Nephron progenitor cell (in vitro differentiated cells): Measurements from ENCODE around the gene CCDC178.

Source experiments
- DNase-seq: peaks from one replicate; pipeline ENCODE4 v3.0.0; 2021
- H3K27ac Mint-ChIP-seq: 2 replicates; pipeline ENCODE4 v1.8.0; 2021; ENCODE audit warnings: mild to moderate bottlenecking, moderate library complexity, mixed read lengths
- H3K27me3 Mint-ChIP-seq: 2 replicates; pipeline ENCODE4 v1.8.0; 2021; ENCODE audit warnings: mild to moderate bottlenecking, low read depth, mixed read lengths; ENCODE audit not compliant: poor library complexity
- H3K36me3 Mint-ChIP-seq: 2 replicates; pipeline ENCODE4 v1.8.0; 2021; ENCODE audit warnings: low read depth, mixed read lengths
- H3K4me1 Mint-ChIP-seq: 2 replicates; pipeline ENCODE4 v1.8.0; 2021; ENCODE audit warnings: mixed read lengths
- H3K4me3 Mint-ChIP-seq: 2 replicates; pipeline ENCODE4 v1.8.0; 2021; ENCODE audit warnings: mild to moderate bottlenecking, moderate library complexity, mixed read lengths
- H3K9me3 Mint-ChIP-seq: 2 replicates; pipeline ENCODE4 v1.8.0; 2021; ENCODE audit warnings: mild to moderate bottlenecking, moderate library complexity, mixed read lengths
- TF ChIP-seq, protein P1 (sequence below): fragments of 200-600 bp; sonication (generic); IDR thresholded peaks from 2 replicates; pipeline ENCODE4 v1.5.0; 2021; ENCODE audit warnings: antibody characterized with exemption

CCDC178 gene

DNA sequence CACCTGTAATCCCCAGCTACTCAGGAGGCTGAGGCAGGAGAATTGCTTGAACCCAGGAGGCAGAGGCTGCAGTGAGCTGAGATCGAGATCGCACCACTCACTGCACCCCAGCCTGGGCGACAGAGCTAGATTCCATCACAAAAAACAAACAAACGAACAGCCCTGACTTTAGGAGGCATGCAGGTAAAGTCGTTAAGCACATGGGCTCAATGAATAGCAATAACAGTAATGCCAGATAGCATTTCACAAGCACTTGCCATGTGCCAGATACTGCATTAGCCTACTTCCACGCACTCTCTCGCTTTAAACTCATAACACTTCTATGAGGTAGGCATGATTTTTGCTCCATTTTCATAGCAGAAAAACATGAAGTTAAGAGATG is 532.1 kb downstream of the CCDC178 start:
- peaks cover 14% of the 10 kb centered on the region for H3K4me1 Mint-ChIP-seq
- DNase-seq, result no peak
- H3K27ac Mint-ChIP-seq, result no peak overlapping the region
- H3K36me3 Mint-ChIP-seq, result no peaks in the 10 kb centered on the region
- TF ChIP-seq, protein P1, sequence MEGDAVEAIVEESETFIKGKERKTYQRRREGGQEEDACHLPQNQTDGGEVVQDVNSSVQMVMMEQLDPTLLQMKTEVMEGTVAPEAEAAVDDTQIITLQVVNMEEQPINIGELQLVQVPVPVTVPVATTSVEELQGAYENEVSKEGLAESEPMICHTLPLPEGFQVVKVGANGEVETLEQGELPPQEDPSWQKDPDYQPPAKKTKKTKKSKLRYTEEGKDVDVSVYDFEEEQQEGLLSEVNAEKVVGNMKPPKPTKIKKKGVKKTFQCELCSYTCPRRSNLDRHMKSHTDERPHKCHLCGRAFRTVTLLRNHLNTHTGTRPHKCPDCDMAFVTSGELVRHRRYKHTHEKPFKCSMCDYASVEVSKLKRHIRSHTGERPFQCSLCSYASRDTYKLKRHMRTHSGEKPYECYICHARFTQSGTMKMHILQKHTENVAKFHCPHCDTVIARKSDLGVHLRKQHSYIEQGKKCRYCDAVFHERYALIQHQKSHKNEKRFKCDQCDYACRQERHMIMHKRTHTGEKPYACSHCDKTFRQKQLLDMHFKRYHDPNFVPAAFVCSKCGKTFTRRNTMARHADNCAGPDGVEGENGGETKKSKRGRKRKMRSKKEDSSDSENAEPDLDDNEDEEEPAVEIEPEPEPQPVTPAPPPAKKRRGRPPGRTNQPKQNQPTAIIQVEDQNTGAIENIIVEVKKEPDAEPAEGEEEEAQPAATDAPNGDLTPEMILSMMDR, result no peak
- no peaks in the 10 kb centered on the region for H3K9me3 Mint-ChIP-seq
- H3K27me3 Mint-ChIP-seq, result no peaks in the 10 kb centered on the region
- no peak overlapping the region for H3K4me3 Mint-ChIP-seq

DNA sequence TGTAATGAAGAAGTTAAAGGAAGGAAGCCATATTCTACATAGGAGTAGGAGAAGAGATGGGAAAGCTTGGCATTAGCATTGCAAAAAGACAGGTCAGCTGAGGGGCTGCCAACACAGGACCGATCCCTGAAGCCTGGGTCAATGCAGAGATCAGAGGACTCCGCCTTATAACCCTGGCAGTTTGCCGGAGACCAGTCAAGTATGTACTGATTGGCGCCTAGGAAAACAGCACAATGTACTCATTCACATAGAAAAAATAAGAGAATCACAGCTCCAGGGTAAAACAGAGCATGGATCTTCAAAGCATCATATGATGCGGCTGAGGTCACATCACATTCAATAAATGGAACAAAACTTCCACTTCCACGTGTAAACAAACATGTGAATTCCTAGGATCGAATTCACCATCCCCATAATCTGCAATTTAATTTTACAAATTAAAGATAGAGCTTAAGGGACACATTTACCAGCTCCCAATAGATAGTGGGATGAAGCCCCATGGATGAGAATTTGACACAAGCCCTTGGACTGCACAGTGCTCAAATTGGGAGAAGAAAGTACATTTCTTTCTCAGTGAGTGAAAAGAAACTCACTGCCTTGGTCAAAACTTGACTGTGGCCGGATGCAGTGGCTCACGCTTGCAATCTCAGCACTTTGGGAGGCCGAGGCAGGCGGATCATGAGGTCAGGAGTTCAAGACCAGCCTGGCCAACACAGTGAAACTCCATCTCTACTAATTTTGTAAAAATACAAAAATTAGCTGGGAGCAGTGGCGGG is 532.7 kb downstream of the CCDC178 start:
- DNase-seq, result no peak
- no peaks in the 10 kb centered on the region for H3K9me3 Mint-ChIP-seq
- no peaks in the 10 kb centered on the region for H3K27me3 Mint-ChIP-seq
- H3K4me1 Mint-ChIP-seq, result peaks cover 14% of the 10 kb centered on the region
- TF ChIP-seq, protein P1, result no peak
- H3K27ac Mint-ChIP-seq, result no peak overlapping the region
- H3K4me3 Mint-ChIP-seq, result no peak overlapping the region
- no peaks in the 10 kb centered on the region for H3K36me3 Mint-ChIP-seq

DNA sequence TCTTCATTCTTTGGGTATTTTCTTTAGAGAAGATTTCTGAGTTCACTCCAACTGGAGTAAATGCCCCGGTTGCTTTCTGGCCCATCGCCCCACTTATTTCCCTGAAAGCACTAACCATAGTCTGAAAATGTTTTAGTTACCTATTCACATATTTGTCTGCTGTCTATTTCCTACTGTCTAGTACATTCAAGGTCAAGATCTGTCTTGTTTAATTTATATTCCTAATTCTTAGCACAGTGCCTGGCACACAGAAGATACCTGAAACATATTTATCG is 533.3 kb downstream of the CCDC178 start:
- Mint-ChIP-seq H3K4me3 (no peak overlapping the region), H3K27me3 (no peaks in the 10 kb centered on the region), H3K27ac (peak overlapping the region; percentile 38), H3K4me1 (peaks cover 14% of the 10 kb centered on the region), H3K36me3 (no peaks in the 10 kb centered on the region), H3K9me3 (no peaks in the 10 kb centered on the region)
- DNase-seq, result no peak
- TF ChIP-seq, protein P1, result no peak

DNA sequence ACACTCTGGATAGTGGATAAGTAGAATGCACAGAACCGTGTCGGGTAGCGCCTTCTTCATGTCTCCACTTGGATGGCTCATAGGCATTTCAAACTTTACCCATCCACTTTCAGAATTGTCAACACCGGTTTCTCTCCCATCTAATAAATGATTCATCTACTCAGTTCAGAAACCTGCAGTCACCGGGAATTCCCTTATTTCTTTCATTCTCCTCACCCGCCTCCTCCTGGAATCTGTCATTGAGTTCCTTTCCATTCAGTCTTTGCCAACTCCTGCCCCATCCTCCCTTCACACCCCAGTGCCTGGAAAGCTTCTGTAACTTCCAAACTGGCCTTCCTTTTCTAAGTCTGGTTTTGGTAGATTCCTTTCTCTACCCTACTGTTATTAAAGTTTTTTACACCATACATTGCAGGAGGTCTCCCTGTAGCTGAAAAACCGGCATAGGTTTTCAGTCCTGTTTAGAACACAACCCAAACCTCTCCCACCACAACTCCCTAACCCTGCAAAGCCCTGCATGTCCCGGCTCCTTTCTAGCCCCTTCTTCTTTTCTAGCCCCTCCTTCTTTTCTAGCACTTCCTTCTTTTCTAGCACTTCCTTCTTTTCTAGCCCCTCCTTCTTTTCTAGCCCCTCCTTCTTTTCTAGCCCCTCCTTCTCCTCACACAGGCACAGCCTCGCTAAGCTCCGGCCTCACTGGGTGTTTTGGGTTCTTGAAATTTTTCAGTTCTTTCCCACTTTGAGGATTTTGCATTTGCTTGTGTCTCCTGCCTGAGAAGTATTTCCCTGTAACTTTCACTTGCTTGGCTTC is 533.8 kb downstream of the CCDC178 start:
- Mint-ChIP-seq H3K9me3 (no peaks in the 10 kb centered on the region), H3K4me3 (no peak overlapping the region), H3K27ac (peak overlapping the region; percentile 38), H3K36me3 (no peaks in the 10 kb centered on the region), H3K4me1 (peaks cover 12% of the 10 kb centered on the region), H3K27me3 (no peaks in the 10 kb centered on the region)
- no peak for DNase-seq
- TF ChIP-seq, protein P1, result no peak

DNA sequence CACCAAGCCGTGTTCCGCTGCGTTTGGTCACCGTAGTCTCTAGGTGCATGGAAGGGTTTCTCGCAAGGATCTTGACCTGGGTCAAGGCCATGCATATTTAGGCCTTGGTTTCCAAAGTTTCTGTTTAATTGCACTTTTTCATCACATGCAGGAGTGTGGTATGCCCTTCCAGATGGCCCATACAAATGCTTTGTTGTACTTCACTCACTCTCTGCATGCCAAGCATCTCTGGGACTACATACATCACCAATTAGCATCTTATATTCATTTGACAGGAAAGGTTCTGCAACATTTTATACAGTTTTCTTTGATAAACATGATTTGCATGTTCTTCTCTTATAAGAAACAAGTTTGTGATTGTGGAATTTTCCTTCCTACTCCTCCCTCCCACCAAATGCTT is 534.9 kb downstream of the CCDC178 start:
- Mint-ChIP-seq H3K27ac (no peak overlapping the region), H3K9me3 (no peaks in the 10 kb centered on the region), H3K36me3 (no peaks in the 10 kb centered on the region), H3K4me3 (no peak overlapping the region), H3K27me3 (no peaks in the 10 kb centered on the region), H3K4me1 (peaks cover 8% of the 10 kb centered on the region)
- no peak for DNase-seq
- TF ChIP-seq, protein P1, result no peak
